CD4-positive, CD25-positive, alpha-beta regulatory T cell (primary cell): ENCODE measurements around the gene CCDC86. TPM values are rescaled to one million over a fixed set of nuclear protein-coding genes. Genes with fewer than 3 reads are reported as not detected.

Experiments
- ATAC-seq, 2 donors: fragments of 150-1000 bp; cut with Tn5 transposase; one replicate each; pipeline ENCODE4 v1.10.0; 2021; ENCODE audit warnings: low read depth in 2 of 2, moderate number of reproducible peaks in 2 of 2, moderate library complexity in 1 of 2
- DNase-seq, 3 donors: peaks; one replicate each; pipeline versions ENCODE4 v3.0.0 to v3.0.0-alpha.2; 2012 to 2022; ENCODE audit warnings: mixed read lengths in 1 of 3
- H3K27ac ChIP-seq: one replicate; pipeline ENCODE4 v1.7.0; 2013; ENCODE audit warnings: mild to moderate bottlenecking, low read length; ENCODE audit not compliant: insufficient read depth, poor library complexity, severe bottlenecking
- H3K27me3 ChIP-seq: one replicate; pipeline ENCODE4 v1.7.0; 2013; ENCODE audit warnings: low read length; ENCODE audit not compliant: control insufficient read depth, insufficient read depth
- H3K36me3 ChIP-seq: one replicate; pipeline ENCODE4 v1.7.0; 2013; ENCODE audit warnings: mild to moderate bottlenecking, low read length, moderate library complexity; ENCODE audit not compliant: control insufficient read depth, insufficient read depth
- H3K4me1 ChIP-seq: 2 replicates; pipeline ENCODE4 v1.7.0; 2013; ENCODE audit warnings: mild to moderate bottlenecking, low read length; ENCODE audit not compliant: insufficient read depth, control insufficient read depth, poor library complexity, severe bottlenecking
- H3K4me3 ChIP-seq: one replicate; pipeline ENCODE4 v1.7.0; 2013; ENCODE audit warnings: low read depth, mild to moderate bottlenecking, low read length, moderate library complexity
- H3K9me3 ChIP-seq, 2 experiments: 1 replicate in 1 of 2; 2 replicates in 1 of 2; pipeline ENCODE4 v1.7.0; 2013; ENCODE audit warnings: low read length in 2 of 2, mild to moderate bottlenecking in 1 of 2, moderate library complexity in 1 of 2; ENCODE audit not compliant: control insufficient read depth in 2 of 2
- H3K27ac Mint-ChIP-seq, 3 donors: one replicate each; pipeline ENCODE4 v1.8.0; 2020 to 2022; ENCODE audit warnings: mild to moderate bottlenecking in 3 of 3, mixed read lengths in 3 of 3, moderate library complexity in 2 of 3
- H3K27me3 Mint-ChIP-seq: one replicate; pipeline ENCODE4 v1.8.0; 2022; ENCODE audit warnings: mild to moderate bottlenecking, mixed read lengths
- H3K36me3 Mint-ChIP-seq: one replicate; pipeline ENCODE4 v1.8.0; 2020; ENCODE audit warnings: mixed read lengths
- H3K4me1 Mint-ChIP-seq, 4 donors: one replicate each; pipeline ENCODE4 v1.8.0; 2020 to 2022; ENCODE audit warnings: mixed read lengths in 4 of 4, mild to moderate bottlenecking in 1 of 4
- H3K4me3 Mint-ChIP-seq, 4 donors: one replicate each; pipeline ENCODE4 v1.8.0; 2020 to 2022; ENCODE audit warnings: mild to moderate bottlenecking in 4 of 4, mixed read lengths in 4 of 4, moderate library complexity in 3 of 4
- H3K9me3 Mint-ChIP-seq, 7 donors: one replicate each; pipeline ENCODE4 v1.8.0; 2020 to 2022; ENCODE audit warnings: mixed read lengths in 7 of 7, mild to moderate bottlenecking in 3 of 7, moderate library complexity in 2 of 7
- polyA plus RNA-seq, 4 donors: library from polyadenylated mRNA; unstranded; fragments of 300-500 nt; fragmentation: Illumina TruSeq; gene quantifications; one replicate each; pipeline ENCODE4 v1.2.3, GENCODE V29; 2021
- total RNA-seq: library from RNA; stranded (reverse); gene quantifications from one replicate; pipeline ENCODE4 v1.2.3, GENCODE V29; 2022

The CCDC86 gene
- total and polyA plus RNA-seq, 5 donors from 2014 or later, result 7.0 to 12.8 (median 8.8) TPM

DNA sequence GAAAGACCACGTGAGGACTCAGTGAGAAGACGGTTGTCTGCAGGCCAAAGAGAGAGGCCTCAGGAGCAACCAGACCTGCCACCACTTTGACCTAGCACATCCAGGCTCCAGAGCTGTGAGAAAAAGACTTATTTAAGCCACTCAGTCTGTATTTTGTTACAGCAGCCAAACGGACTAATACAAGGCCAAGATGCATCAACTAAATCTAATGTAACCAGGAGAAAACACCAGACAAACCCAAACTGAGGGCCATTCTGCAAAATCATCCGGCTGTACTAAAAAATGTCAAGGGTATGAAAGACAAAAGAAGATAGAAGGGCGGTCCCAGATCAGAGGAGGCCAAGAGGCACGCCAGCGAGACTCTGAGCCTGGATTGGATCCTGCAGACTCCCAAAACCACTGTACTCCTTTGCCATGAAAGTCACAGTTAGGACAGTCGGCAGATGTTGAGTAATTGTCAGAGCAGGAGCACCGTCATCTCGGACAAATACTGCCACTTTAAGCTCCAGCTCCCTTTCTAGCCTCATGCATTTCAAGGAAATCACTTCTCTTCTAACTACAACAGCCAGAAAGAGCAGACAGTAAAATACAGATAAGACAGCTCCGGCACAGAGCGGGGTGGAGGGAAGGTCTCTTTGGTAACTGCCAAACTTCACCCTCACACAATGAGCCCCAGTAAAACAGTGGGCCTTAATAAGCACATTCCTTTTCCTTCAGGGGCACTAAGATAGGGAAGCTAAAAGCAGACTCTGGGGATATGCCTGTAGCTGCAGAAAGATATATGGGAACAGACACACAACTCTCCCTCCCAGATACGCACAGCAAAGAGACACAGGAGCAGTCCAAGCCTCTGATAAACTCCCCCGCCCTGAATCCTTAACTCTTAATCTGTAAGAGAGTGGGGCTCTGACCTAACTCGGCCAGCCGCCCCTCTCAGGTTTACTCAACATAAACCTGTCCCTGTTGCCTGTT is 21.9 kb downstream of the CCDC86 start:
- no peaks in the 10 kb centered on the region for H3K36me3 ChIP-seq
- ATAC-seq (no peak), DNase-seq (no peak)
- peaks cover 4% of the 10 kb centered on the region for H3K4me1 ChIP-seq
- no peaks in the 10 kb centered on the region for H3K27me3 Mint-ChIP-seq
- H3K4me3 Mint-ChIP-seq, result no peak overlapping the region
- no peaks in the 10 kb centered on the region for H3K36me3 Mint-ChIP-seq
- H3K27ac Mint-ChIP-seq, result no peak overlapping the region
- peaks cover 0 to 1% (median 0%) of the 10 kb centered on the region in 7 donors for H3K9me3 Mint-ChIP-seq
- H3K27ac ChIP-seq, result no peak overlapping the region
- no peaks in the 10 kb centered on the region for H3K27me3 ChIP-seq
- H3K4me1 Mint-ChIP-seq, result peaks cover 0 to 5% (median 4%) of the 10 kb centered on the region in 4 donors
- no peaks in the 10 kb centered on the region for H3K9me3 ChIP-seq
- no peak overlapping the region for H3K4me3 ChIP-seq

DNA sequence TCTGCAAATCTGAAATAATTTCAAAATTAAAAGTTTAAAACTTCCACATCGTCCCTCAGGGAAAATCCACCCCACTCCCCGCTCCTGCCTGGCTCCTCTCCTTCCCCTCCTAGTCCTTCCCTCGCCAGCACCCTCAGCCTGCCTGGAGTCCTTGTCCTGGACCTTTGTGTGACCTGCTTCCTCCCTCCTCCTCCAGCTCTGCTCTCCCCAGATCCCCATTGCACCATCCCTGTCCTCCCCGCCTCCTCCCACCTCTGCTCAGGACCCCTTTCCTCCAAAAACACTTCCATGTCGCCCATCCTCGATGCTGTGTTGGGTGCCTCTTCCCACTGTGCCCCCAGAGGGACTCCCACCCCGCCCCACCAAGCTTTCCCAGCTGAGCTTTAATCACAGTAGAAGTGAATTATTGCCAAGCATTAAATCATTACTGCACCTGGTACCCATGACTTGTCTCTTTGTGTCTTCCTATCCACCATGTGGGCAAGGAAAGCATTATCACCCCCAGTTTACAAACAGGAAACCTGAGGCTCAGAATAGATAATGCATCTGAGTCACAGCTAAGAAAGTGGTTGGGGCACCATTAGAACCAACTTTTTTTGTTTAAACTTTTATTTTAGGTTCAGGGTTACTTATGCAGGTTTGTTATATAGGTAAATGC is 23.1 kb downstream of the CCDC86 start:
- ATAC-seq (no peak), DNase-seq (no peak)
- Mint-ChIP-seq H3K36me3 (no peaks in the 10 kb centered on the region), H3K27me3 (no peaks in the 10 kb centered on the region), H3K27ac (peak overlapping the region in 1 of 3 donors; percentile 0), H3K9me3 (peaks cover 0 to 1% (median 0%) of the 10 kb centered on the region in 7 donors), H3K4me1 (no peaks in the 10 kb centered on the region), H3K4me3 (peak overlapping the region in 1 of 4 donors; percentile 24)
- Histone ChIP-seq H3K27me3 (no peaks in the 10 kb centered on the region), H3K9me3 (no peaks in the 10 kb centered on the region), H3K27ac (no peak overlapping the region), H3K4me3 (no peak overlapping the region), H3K4me1 (no peaks in the 10 kb centered on the region), H3K36me3 (no peaks in the 10 kb centered on the region)

DNA sequence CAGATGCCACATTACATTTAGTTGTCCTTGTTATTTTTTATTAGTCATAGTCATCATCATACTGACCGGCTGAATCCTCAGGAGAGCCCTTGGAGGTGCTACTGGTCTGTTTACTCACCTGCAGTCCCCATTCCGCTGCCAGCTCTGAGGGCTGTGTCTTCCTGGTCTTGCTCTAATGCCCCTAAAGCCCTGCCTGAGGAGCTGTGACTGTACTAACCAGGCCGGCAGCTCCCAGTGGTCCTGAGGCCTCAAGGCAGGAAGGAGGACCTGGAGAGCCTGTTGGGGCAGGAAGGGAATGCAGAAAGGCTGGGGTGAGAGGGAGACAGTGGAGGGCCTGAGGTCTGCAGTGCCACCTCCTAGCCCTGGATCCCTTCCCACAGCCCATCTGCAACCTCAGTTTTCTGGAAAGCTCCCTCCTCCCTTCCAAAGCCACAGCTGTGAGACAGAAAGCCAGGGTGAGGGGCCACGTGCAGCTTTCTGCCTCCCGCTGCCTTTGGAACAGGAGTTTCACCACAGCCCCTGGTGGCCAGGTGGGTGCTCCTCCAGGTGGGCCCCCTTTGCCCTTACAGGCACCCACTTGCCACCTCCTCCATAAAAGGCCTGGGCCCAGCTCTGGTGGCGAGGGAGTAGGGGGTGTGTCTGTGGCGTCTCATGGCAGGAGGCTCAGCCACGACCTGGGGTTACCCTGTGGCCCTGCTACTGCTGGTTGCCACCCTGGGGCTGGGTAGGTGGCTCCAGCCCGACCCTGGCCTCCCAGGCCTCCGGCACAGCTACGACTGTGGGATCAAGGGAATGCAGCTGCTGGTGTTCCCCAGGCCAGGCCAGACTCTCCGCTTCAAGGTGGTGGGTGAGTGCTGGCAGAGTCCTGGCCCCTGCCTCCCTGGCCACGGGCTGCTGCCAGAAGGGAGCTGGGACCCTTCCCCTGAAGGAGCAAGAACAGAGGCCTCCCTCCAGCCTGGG is 25.3 kb downstream of the CCDC86 start, which contains the start of gene ZP1:
Gene ZP1, plus strand, starts transcription at position 632 of the 960 bp plus-strand sequence. Its CDS starts 20 bp downstream, at position 652.
- DNase-seq, result no peak
- no peaks in the 10 kb centered on the region for H3K4me1 Mint-ChIP-seq
- no peak within 1 kb of the TSS for H3K4me3 Mint-ChIP-seq

DNA sequence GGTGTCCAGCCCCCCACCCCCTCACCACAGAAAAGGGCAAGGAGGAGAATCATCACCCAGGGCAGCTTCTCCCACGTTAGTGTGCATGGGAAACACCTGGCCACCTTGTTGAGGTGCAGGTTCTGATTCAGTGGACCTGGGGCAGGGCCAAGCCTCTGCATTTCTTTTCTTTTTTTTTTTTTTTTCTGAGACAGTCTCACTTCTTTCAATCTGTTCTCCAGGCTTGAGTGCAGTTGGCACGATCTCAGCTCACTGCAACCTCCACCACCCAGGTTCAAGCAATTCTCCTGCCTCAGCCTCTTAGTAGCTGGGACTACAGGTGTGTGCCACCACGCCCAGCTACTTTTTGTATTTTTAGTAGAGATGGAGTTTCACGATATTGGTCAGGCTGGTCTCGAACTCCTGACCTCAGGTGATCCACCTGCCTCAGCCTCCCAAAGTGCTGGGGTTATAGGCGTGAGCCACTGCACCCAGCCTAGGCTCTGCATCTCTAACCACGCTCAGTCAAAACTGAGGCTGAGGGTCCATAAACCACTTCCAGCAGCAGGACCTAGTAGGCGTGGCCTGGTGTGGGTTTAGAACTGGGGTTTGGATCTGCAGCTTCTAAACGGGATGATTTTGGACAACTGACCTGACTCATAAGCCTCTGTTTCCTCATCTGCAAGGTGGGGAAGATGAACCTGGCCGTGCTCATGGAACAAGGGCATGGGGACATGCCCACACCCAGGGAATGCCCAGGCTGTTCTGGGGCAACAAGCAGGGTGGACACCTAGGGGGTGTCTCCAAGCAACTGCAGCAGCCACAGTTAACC is 26.2 kb downstream of the CCDC86 start:
- no peak overlapping the region for H3K4me3 ChIP-seq
- Mint-ChIP-seq H3K36me3 (no peaks in the 10 kb centered on the region), H3K27ac (no peak overlapping the region), H3K27me3 (no peaks in the 10 kb centered on the region), H3K4me1 (peaks cover 0 to 3% (median under 1%) of the 10 kb centered on the region in 4 donors), H3K9me3 (peaks cover 0 to 1% (median 0%) of the 10 kb centered on the region in 7 donors), H3K4me3 (no peak overlapping the region)
- H3K9me3 ChIP-seq, result no peaks in the 10 kb centered on the region
- H3K27ac ChIP-seq, result no peak overlapping the region
- ATAC-seq (no peak), DNase-seq (no peak)
- H3K36me3 ChIP-seq, result no peaks in the 10 kb centered on the region
- H3K4me1 ChIP-seq, result no peaks in the 10 kb centered on the region
- H3K27me3 ChIP-seq, result no peaks in the 10 kb centered on the region

More for the DNA sequence above, 25.3 kb downstream of the CCDC86 start, which contains the start of gene ZP1:
- Histone ChIP-seq H3K9me3 (no peaks in the 10 kb centered on the region), H3K4me3 (no peak within 1 kb of the TSS), H3K4me1 (no peaks in the 10 kb centered on the region), H3K27ac (no peak within 1 kb of the TSS), H3K36me3 (no peaks in the 10 kb centered on the region), H3K27me3 (no peaks in the 10 kb centered on the region)
- no peaks in the 10 kb centered on the region for H3K27me3 Mint-ChIP-seq
- no peaks in the 10 kb centered on the region for H3K36me3 Mint-ChIP-seq
- H3K9me3 Mint-ChIP-seq, result peaks cover 0 to 1% (median 0%) of the 10 kb centered on the region in 7 donors
- H3K27ac Mint-ChIP-seq, result peak within 1 kb of the TSS in 1 of 3 donors; percentile 32
- no peak for ATAC-seq

DNA sequence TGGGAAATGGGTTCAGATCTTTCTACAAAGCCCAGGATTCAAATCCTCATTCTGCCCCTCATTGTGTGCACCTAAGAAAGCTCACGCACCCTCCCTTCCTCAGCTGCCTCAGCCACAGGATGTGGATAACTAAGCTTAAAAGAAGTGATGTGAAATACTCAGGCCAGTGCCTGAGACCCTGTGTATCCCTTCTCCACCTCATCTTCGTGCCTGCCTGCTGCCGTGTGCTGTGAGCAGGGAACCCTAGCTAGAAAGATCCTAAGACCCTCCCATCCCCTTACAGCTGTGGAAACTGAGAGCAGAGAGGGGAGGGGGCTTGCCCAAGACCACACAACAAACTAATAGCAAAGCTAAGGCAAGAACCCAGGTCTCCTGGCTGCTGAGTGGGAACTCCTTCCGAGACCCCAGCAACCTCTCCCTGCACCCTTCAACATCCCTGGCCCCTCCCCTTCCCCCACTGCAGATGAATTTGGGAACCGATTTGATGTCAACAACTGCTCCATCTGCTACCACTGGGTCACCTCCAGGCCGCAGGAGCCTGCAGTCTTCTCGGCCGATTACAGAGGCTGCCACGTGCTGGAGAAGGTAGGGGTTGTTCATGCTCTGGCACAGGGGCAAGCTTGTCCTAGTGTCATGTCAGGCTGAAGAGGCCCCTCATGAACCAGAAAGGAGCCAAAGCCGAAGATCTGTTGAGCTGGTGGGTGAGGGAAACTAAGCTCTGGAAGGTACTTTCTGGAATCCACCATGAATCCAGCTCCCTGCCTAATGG is 27.0 kb downstream of the CCDC86 start:
- Histone ChIP-seq H3K4me3 (no peak overlapping the region), H3K27me3 (no peaks in the 10 kb centered on the region), H3K36me3 (no peaks in the 10 kb centered on the region), H3K27ac (no peak overlapping the region), H3K4me1 (no peaks in the 10 kb centered on the region), H3K9me3 (no peaks in the 10 kb centered on the region)
- H3K4me1 Mint-ChIP-seq, result peaks cover 0 to 4% (median 1%) of the 10 kb centered on the region in 4 donors
- DNase-seq (no peak), ATAC-seq (no peak)
- no peak overlapping the region for H3K4me3 Mint-ChIP-seq
- no peaks in the 10 kb centered on the region for H3K36me3 Mint-ChIP-seq
- H3K9me3 Mint-ChIP-seq, result peaks cover 0 to 1% (median 0%) of the 10 kb centered on the region in 7 donors
- H3K27me3 Mint-ChIP-seq, result no peaks in the 10 kb centered on the region
- H3K27ac Mint-ChIP-seq, result no peak overlapping the region

DNA sequence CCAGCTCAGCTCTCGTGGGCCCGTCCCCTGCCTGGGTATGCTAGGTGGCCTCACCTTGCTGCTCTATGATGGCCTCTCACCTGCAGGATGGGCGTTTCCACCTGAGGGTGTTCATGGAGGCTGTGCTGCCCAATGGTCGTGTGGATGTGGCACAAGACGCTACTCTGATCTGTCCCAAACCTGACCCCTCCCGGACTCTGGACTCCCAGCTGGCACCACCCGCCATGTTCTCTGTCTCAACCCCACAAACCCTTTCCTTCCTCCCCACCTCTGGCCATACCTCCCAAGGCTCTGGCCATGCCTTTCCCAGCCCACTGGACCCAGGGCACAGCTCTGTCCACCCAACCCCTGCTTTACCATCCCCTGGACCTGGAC is 27.5 kb downstream of the CCDC86 start:
- H3K27ac ChIP-seq, result no peak overlapping the region
- no peaks in the 10 kb centered on the region for H3K9me3 ChIP-seq
- Mint-ChIP-seq H3K27ac (peak overlapping the region in 1 of 3 donors; percentile 89), H3K27me3 (no peaks in the 10 kb centered on the region), H3K4me3 (no peak overlapping the region), H3K4me1 (peaks cover 0 to 4% (median 1%) of the 10 kb centered on the region in 4 donors), H3K9me3 (peaks cover 0 to 1% (median 0%) of the 10 kb centered on the region in 7 donors), H3K36me3 (no peaks in the 10 kb centered on the region)
- no peaks in the 10 kb centered on the region for H3K27me3 ChIP-seq
- H3K4me1 ChIP-seq, result no peaks in the 10 kb centered on the region
- H3K36me3 ChIP-seq, result no peaks in the 10 kb centered on the region
- DNase-seq (no peak), ATAC-seq (no peak)
- H3K4me3 ChIP-seq, result no peak overlapping the region
